Right lobe of liver (tissue), 4 donors: ENCODE data around the gene ELP5.

ENCODE experiments used
- CTCF ChIP-seq, 4 donors: fragments of 200-600 bp in 3 of 4; fragments of 450-650 bp in 1 of 4; IDR thresholded peaks; one replicate each; pipeline versions ENCODE4 v1.5.1 to v1.8.0; 2016 to 2022; ENCODE audit warnings: antibody characterized with exemption in 4 of 4, mild to moderate bottlenecking in 2 of 4
- POLR2A ChIP-seq: fragments of 450-650 bp; IDR thresholded peaks from one replicate; pipeline ENCODE4 v1.6.1; 2017; ENCODE audit warnings: antibody characterized with exemption, mild to moderate bottlenecking
- donor health status: DM: no; HTN: no; CAD: no.
- donor health status: DM: no; HTN: no; CAD: no.
- donor health status: DM: no; HTN: yes; CAD: no.

- TF ChIP-seq CTCF (IDR thresholded peaks at IDR 0.05): no peak
- TF ChIP-seq POLR2A: no peak
Observed at GRCh38 chr17:7205561-7205960, 46.5 kb upstream of the ELP5 start.
